SK-N-SH treated with all-trans-retinoic acid at 6 μM for 48 hours (cell line): ENCODE results near the gene ADCYAP1R1.

Experiments
- ARNTL ChIP-seq: fragments of 450-650 bp; formaldehyde crosslinking; IDR thresholded peaks from 2 replicates; pipeline ENCODE4 v1.5.0; 2020; ENCODE audit warnings: low read depth, mild to moderate bottlenecking, moderate library complexity, borderline replicate concordance
- TCF4 ChIP-seq: fragments of 250-450 bp; sonication (Bioruptor Pico); IDR thresholded peaks from 2 replicates; pipeline ENCODE4 v1.8.0; 2021; ENCODE audit warnings: mild to moderate bottlenecking, moderate library complexity, borderline replicate concordance
- ZFP30 ChIP-seq: fragments of 450-650 bp; formaldehyde crosslinking; IDR thresholded peaks from 2 replicates; pipeline ENCODE4 v1.5.0; 2022; ENCODE audit warnings: mild to moderate bottlenecking, moderate library complexity
- TF ChIP-seq, protein P1 (sequence below): fragments of 250-450 bp; sonication (Bioruptor Pico); IDR thresholded peaks from 2 replicates; pipeline ENCODE4 v1.8.0; 2020; ENCODE audit warnings: mild to moderate bottlenecking, moderate library complexity, borderline replicate concordance

DNA sequence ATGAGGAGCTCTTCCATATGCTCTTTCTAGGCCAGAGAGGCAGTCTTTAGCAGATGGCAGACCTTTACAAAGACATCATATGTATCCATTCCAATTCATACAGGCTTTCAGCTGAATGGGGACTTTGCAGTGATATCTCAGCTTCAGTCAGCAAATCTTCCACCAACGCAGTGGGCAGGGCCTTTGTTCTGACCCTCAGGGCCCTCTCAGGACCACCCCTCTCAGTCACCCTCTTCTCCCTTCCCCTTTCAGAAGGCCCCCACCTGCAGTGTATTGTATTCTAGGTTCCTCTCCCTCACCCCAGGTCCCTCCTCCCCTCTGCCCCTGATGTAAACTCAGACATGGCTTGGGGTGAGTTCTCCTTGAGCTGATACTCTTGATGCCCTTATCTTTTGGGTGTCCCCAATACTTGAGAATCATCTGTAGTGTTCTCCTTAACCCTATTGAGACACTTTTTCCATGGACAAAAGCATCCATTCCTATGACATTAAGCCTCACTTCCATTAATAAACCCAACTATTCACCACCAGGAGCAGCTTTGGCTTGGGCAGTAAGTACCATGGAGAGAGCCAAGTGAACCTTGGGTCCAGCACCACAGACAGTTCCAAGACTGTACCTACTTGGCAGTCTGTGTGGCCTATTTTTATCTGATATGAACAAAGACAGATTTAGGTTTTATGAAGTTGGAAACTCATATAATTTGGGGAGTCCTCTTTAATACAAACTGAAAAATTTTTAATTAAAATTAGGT lies 62.7 kb downstream of the ADCYAP1R1 start:
- TF ChIP-seq ARNTL (CRISPR knock-in tag) (no peak), TCF4 (CRISPR knock-in tag) (no peak), ZFP30 (peak; percentile 58; the same call in 1 of the 2 replicates)
- TF ChIP-seq, protein P1, sequence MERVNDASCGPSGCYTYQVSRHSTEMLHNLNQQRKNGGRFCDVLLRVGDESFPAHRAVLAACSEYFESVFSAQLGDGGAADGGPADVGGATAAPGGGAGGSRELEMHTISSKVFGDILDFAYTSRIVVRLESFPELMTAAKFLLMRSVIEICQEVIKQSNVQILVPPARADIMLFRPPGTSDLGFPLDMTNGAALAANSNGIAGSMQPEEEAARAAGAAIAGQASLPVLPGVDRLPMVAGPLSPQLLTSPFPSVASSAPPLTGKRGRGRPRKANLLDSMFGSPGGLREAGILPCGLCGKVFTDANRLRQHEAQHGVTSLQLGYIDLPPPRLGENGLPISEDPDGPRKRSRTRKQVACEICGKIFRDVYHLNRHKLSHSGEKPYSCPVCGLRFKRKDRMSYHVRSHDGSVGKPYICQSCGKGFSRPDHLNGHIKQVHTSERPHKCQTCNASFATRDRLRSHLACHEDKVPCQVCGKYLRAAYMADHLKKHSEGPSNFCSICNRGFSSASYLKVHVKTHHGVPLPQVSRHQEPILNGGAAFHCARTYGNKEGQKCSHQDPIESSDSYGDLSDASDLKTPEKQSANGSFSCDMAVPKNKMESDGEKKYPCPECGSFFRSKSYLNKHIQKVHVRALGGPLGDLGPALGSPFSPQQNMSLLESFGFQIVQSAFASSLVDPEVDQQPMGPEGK (CRISPR knock-in tag), result peak; percentile 77; the same call in 1 of the 2 replicates
